Panc1 (cell line): ENCODE measurements around the gene GNG4. TPM values are rescaled to one million over a fixed set of nuclear protein-coding genes. Genes with fewer than 3 reads are reported as not detected.

Experiments
- ATAC-seq: fragments of 200-7000 bp; cut with Tn5 transposase; 2 replicates; pipeline ENCODE4 v1.9.1; 2020; ENCODE audit warnings: mild to moderate bottlenecking, moderate library complexity
- BruUV-seq: library from RNA; stranded (reverse); fragments of 400-500 nt; replicated peaks from 2 replicates; lab custom pipeline; 2021; lab: Mats Ljungman, UMichigan
- CTCF ChIA-PET: fragments of 300-600 bp; sonication (Branson Sonifier 250); formaldehyde crosslinking; loops from one replicate; lab custom pipeline; 2022; ENCODE audit warnings: antibody characterized with exemption; lab: Charles Lee
- POLR2A ChIA-PET: fragments of 300-600 bp; sonication (Branson Sonifier 250); formaldehyde crosslinking; loops from one replicate; lab custom pipeline; 2022; ENCODE audit warnings: antibody characterized with exemption; lab: Charles Lee
- DNase-seq: peaks from one replicate; pipeline ENCODE4 v3.0.0-alpha.2; 2010; ENCODE audit warnings: low read depth, low spot score
- H3K27ac ChIP-seq: 2 replicates; pipeline ENCODE4 v1.5.1; 2011; ENCODE audit warnings: mild to moderate bottlenecking, low read length, inconsistent platforms
- H3K27me3 ChIP-seq: fragments of 200-500 bp; sonication (Bioruptor generic); 2 replicates; pipeline ENCODE4 v1.6.0; 2014; ENCODE audit warnings: low read length, inconsistent platforms; ENCODE audit not compliant: control insufficient read depth, insufficient read depth
- H3K36me3 ChIP-seq: fragments of 200-500 bp; sonication (Bioruptor generic); 2 replicates; pipeline ENCODE4 v1.5.1; 2014; ENCODE audit warnings: inconsistent platforms, mild to moderate bottlenecking, low read length, moderate library complexity; ENCODE audit not compliant: control insufficient read depth, insufficient read depth
- H3K4me1 ChIP-seq: 2 replicates; pipeline ENCODE4 v1.5.1; 2011; ENCODE audit warnings: inconsistent platforms, mild to moderate bottlenecking, low read length, moderate library complexity; ENCODE audit not compliant: control insufficient read depth, insufficient read depth
- H3K4me3 ChIP-seq, 2 experiments: 2 replicates each; pipeline ENCODE4 v1.5.1; 2011 to 2012; ENCODE audit warnings: low read depth in 2 of 2, low read length in 2 of 2, mild to moderate bottlenecking in 2 of 2, inconsistent platforms in 1 of 2, moderate library complexity in 1 of 2
- H3K9me3 ChIP-seq: fragments of 200-500 bp; sonication (Bioruptor generic); 2 replicates; pipeline ENCODE4 v1.5.1; 2014; ENCODE audit warnings: low read depth, mild to moderate bottlenecking, inconsistent platforms, low read length, moderate library complexity; ENCODE audit not compliant: control insufficient read depth, insufficient read depth
- POLR2AphosphoS5 ChIP-seq: IDR thresholded peaks from 2 replicates; pipeline ENCODE4 v1.6.1; 2012; ENCODE audit warnings: mild to moderate bottlenecking, low read depth, low read length, moderate library complexity
- SIN3A ChIP-seq: IDR thresholded peaks from 2 replicates; pipeline ENCODE4 v1.6.1; 2012; ENCODE audit warnings: low read depth, mild to moderate bottlenecking, low read length, moderate library complexity, borderline replicate concordance; ENCODE audit not compliant: insufficient read depth
- TCF7L2 ChIP-seq: IDR thresholded peaks from 2 replicates; pipeline ENCODE4 v1.6.1; 2011; ENCODE audit warnings: mild to moderate bottlenecking, low read depth, low read length, inconsistent platforms
- in situ Hi-C: cut with HindIII; loops from 2 replicates; pipeline ENCODE4 v1.10.0; 2016; ENCODE audit warnings: low sequenced_read_pairs, low pct_unique_long_range_greater_than_20kb
- intact Hi-C: fragments of 100-400 bp; cut with micrococcal nuclease; formaldehyde crosslinking; loops from one replicate; pipeline ENCODE4 v1.10.0; 2022; ENCODE audit not compliant: unreplicated experiment
- total RNA-seq: library from RNA; stranded (reverse); gene quantifications from one replicate; pipeline ENCODE4 v1.2.1, GENCODE V29; 2021; ENCODE audit not compliant: unreplicated experiment
- TF ChIP-seq, protein P1 (sequence below), 2 experiments: IDR thresholded peaks; 2 replicates each; pipeline ENCODE4 v1.6.1; 2011 to 2012; ENCODE audit warnings: low read depth in 2 of 2, control low read depth in 1 of 2, low read length in 1 of 2, mild to moderate bottlenecking in 1 of 2, moderate library complexity in 1 of 2; ENCODE audit not compliant: insufficient read depth in 1 of 2
- TF ChIP-seq, protein P2 (sequence below): fragments of 450-650 bp; IDR thresholded peaks from 2 replicates; pipeline ENCODE4 v1.5.1; 2017; ENCODE audit warnings: mild to moderate bottlenecking

The GNG4 gene
- total RNA-seq, 1 experiment from 2014 or later, result 1.1 TPM

DNA sequence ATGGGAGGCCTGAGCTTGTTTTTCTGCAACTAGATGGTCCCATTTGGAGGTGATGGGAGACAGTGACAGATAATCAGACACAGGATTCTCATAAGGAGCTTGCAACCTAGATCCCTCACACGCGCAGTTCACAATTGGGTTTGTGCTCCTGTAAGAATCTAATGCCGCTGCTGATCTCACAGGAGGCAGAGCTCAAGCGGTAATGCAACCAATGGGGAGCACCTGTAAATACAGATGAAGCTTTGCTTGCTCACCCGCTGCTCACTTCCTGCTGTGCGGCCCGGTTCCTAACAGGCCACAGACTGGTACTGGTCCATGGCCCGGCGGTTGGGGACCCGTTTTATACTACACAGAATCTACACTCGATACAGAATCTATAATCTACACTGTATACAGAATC lies 92.8 kb downstream of the GNG4 start:
- Histone ChIP-seq H3K27me3 (no peaks in the 10 kb centered on the region), H3K4me1 (no peaks in the 10 kb centered on the region), H3K9me3 (no peaks in the 10 kb centered on the region), H3K36me3 (no peaks in the 10 kb centered on the region), H3K27ac (no peak overlapping the region), H3K4me3 (no peak overlapping the region)
- no peak for DNase-seq
- ATAC-seq, result no peak
- ChIA-PET POLR2A (no interaction called here), CTCF (interaction anchor here (1.0 kb wide), 1 partner anchor 89 kb away, joined by 3 read pairs; no protein-coding TSS in a partner anchor)
- BruUV-seq, result no TSS peak
- TF ChIP-seq POLR2AphosphoS5 (no peak), TCF7L2 (no peak), SIN3A (no peak)
- TF ChIP-seq, protein P1, sequence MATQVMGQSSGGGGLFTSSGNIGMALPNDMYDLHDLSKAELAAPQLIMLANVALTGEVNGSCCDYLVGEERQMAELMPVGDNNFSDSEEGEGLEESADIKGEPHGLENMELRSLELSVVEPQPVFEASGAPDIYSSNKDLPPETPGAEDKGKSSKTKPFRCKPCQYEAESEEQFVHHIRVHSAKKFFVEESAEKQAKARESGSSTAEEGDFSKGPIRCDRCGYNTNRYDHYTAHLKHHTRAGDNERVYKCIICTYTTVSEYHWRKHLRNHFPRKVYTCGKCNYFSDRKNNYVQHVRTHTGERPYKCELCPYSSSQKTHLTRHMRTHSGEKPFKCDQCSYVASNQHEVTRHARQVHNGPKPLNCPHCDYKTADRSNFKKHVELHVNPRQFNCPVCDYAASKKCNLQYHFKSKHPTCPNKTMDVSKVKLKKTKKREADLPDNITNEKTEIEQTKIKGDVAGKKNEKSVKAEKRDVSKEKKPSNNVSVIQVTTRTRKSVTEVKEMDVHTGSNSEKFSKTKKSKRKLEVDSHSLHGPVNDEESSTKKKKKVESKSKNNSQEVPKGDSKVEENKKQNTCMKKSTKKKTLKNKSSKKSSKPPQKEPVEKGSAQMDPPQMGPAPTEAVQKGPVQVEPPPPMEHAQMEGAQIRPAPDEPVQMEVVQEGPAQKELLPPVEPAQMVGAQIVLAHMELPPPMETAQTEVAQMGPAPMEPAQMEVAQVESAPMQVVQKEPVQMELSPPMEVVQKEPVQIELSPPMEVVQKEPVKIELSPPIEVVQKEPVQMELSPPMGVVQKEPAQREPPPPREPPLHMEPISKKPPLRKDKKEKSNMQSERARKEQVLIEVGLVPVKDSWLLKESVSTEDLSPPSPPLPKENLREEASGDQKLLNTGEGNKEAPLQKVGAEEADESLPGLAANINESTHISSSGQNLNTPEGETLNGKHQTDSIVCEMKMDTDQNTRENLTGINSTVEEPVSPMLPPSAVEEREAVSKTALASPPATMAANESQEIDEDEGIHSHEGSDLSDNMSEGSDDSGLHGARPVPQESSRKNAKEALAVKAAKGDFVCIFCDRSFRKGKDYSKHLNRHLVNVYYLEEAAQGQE (IDR thresholded peaks at IDR 0.05; ENCODE audit: insufficient read depth in 1 of 2, low read depth in 2 of 2, low read length in 1 of 2), result no peak
- TF ChIP-seq, protein P2, sequence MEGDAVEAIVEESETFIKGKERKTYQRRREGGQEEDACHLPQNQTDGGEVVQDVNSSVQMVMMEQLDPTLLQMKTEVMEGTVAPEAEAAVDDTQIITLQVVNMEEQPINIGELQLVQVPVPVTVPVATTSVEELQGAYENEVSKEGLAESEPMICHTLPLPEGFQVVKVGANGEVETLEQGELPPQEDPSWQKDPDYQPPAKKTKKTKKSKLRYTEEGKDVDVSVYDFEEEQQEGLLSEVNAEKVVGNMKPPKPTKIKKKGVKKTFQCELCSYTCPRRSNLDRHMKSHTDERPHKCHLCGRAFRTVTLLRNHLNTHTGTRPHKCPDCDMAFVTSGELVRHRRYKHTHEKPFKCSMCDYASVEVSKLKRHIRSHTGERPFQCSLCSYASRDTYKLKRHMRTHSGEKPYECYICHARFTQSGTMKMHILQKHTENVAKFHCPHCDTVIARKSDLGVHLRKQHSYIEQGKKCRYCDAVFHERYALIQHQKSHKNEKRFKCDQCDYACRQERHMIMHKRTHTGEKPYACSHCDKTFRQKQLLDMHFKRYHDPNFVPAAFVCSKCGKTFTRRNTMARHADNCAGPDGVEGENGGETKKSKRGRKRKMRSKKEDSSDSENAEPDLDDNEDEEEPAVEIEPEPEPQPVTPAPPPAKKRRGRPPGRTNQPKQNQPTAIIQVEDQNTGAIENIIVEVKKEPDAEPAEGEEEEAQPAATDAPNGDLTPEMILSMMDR, result no peak
- in situ Hi-C loops, result no loop called here
- intact Hi-C loops, result no loop called here

DNA sequence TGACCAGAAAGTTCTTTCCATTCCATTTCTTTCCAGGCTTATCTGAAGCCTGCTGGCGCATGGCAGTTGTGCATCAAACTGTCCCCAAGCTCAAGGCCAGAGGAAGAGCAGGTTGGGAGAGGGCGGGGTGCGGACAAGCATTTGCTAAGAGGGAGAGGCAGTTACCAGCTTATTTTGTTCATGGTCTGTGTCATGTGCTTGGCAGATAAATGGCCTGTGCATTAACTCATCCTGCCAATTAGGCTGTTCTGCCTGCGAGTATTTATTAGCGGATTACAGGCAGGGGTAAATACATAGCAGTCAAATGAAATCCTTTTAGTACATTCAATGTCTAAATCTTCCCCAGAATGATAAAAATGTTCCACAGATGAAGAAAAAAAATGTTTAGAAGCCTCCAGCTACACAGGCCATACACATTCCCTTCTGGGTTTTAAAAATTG lies 96.5 kb downstream of the GNG4 start:
- H3K9me3 ChIP-seq, result no peaks in the 10 kb centered on the region
- DNase-seq (no peak), ATAC-seq (no peak)
- no peak overlapping the region for H3K27ac ChIP-seq
- TF ChIP-seq, protein P1 (IDR thresholded peaks at IDR 0.05; ENCODE audit: insufficient read depth in 1 of 2, low read depth in 2 of 2, low read length in 1 of 2), result no peak
- TF ChIP-seq SIN3A, result no peak
- no peak for TF ChIP-seq TCF7L2
- TF ChIP-seq, protein P2, result no peak
- no peak for TF ChIP-seq POLR2AphosphoS5
- BruUV-seq, result no TSS peak
- no peaks in the 10 kb centered on the region for H3K36me3 ChIP-seq
- H3K4me3 ChIP-seq, result no peak overlapping the region
- ChIA-PET POLR2A (no interaction called here), CTCF (interaction anchor here (1.5 kb wide), 1 partner anchor 45 kb away, joined by 3 read pairs; no protein-coding TSS in a partner anchor)
- intact Hi-C loops, result no loop called here
- no peaks in the 10 kb centered on the region for H3K4me1 ChIP-seq
- H3K27me3 ChIP-seq, result no peaks in the 10 kb centered on the region
- in situ Hi-C loops, result no loop called here
